ENCODE results near the gene SLC9A5. TPM values are rescaled to one million over a fixed set of nuclear protein-coding genes. Genes with fewer than 3 reads are reported as not detected.

Gene SLC9A5
- total RNA-seq, 1 donor from 2014 or later: 1.3 TPM

DNA sequence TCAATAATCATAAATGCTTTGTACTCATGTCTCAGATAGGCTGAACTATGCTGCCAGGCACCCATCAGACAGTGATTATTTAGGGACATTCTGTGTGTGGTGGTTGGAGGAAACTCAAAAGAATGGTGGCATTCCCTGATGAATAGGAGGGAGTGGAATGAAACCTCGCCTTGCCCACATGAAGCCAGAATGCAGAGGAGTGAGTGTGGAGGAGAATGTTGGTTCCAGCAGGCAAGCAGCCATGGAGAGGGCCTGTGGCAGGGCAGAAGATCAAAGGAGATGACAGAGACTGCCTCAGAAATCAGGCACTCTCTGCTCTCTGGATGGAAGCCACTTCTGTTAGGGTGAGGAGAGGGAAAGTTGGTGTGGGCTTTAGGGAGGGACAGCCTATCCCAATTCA, 55.2 kb downstream of the SLC9A5 start:
- TF ChIP-seq, protein P1, sequence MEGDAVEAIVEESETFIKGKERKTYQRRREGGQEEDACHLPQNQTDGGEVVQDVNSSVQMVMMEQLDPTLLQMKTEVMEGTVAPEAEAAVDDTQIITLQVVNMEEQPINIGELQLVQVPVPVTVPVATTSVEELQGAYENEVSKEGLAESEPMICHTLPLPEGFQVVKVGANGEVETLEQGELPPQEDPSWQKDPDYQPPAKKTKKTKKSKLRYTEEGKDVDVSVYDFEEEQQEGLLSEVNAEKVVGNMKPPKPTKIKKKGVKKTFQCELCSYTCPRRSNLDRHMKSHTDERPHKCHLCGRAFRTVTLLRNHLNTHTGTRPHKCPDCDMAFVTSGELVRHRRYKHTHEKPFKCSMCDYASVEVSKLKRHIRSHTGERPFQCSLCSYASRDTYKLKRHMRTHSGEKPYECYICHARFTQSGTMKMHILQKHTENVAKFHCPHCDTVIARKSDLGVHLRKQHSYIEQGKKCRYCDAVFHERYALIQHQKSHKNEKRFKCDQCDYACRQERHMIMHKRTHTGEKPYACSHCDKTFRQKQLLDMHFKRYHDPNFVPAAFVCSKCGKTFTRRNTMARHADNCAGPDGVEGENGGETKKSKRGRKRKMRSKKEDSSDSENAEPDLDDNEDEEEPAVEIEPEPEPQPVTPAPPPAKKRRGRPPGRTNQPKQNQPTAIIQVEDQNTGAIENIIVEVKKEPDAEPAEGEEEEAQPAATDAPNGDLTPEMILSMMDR (IDR thresholded peaks at IDR 0.05; ENCODE audit: borderline replicate concordance): no peak
- Histone ChIP-seq H3K4me3 (no peak overlapping the region), H3K4me1 (peaks cover 15% of the 10 kb centered on the region), H3K27ac (replicated peaks) (no peak overlapping the region), H3K9me3 (replicated peaks) (no peaks in the 10 kb centered on the region), H3K36me3 (no peaks in the 10 kb centered on the region), H3K27me3 (ENCODE audit: low read depth) (no peaks in the 10 kb centered on the region)
- intact Hi-C loops (cut with micrococcal nuclease): no loop called here
- no peak for DNase-seq

- TF ChIP-seq, protein P1 (IDR thresholded peaks at IDR 0.05; ENCODE audit: borderline replicate concordance): no peak
- Histone ChIP-seq H3K36me3 (no peaks in the 10 kb centered on the region), H3K4me3 (no peak overlapping the region), H3K27ac (replicated peaks) (no peak overlapping the region), H3K27me3 (ENCODE audit: low read depth) (no peaks in the 10 kb centered on the region), H3K4me1 (peaks cover 15% of the 10 kb centered on the region), H3K9me3 (replicated peaks) (no peaks in the 10 kb centered on the region)
- intact Hi-C loops (cut with micrococcal nuclease): no loop called here
- no peak for DNase-seq
These were observed 56.7 kb downstream of the SLC9A5 start for GRCh38 chr16:67305216-67306071.

DNA sequence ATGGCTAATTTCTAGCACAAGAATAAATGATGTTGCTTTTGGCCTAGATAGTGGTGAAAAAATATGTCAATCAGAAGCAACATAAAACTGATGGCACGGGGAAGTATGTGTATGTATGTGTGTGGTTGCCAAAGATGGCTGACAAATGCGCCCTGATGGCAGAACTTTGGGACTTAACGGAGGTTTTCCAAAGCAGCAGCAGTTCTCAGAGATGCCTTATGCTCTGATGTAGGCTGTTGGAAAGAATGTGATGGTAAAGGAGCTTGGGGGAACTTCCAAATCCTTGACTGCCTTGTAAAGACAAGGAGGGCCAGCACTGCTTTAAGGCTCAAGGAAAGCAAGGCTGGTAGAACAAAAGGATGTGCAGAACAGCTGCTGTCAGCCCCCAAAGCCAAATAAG, 61.8 kb downstream of the SLC9A5 start:
- H3K4me1 ChIP-seq: no peaks in the 10 kb centered on the region
- H3K27ac ChIP-seq (replicated peaks): no peak overlapping the region
- no peaks in the 10 kb centered on the region for H3K9me3 ChIP-seq (replicated peaks)
- TF ChIP-seq, protein P1 (IDR thresholded peaks at IDR 0.05; ENCODE audit: borderline replicate concordance): no peak
- no peak for DNase-seq
- peaks cover under 1% of the 10 kb centered on the region for H3K27me3 ChIP-seq (ENCODE audit: low read depth)
- intact Hi-C loops (cut with micrococcal nuclease): no loop called here
- H3K36me3 ChIP-seq: no peaks in the 10 kb centered on the region
- no peak overlapping the region for H3K4me3 ChIP-seq

- TF ChIP-seq, protein P1 (IDR thresholded peaks at IDR 0.05; ENCODE audit: borderline replicate concordance): no peak
- Histone ChIP-seq H3K4me3 (no peak overlapping the region), H3K9me3 (replicated peaks) (no peaks in the 10 kb centered on the region), H3K4me1 (no peaks in the 10 kb centered on the region), H3K36me3 (no peaks in the 10 kb centered on the region), H3K27ac (replicated peaks) (no peak overlapping the region), H3K27me3 (ENCODE audit: low read depth) (peaks cover 13% of the 10 kb centered on the region)
- DNase-seq: no peak
- intact Hi-C loops (cut with micrococcal nuclease): no loop called here
These were observed 63.1 kb downstream of the SLC9A5 start for GRCh38 chr16:67311607-67312488.

GRCh38 chr16:67312719-67313118, 63.9 kb downstream of the SLC9A5 start:
- Histone ChIP-seq H3K4me1 (no peaks in the 10 kb centered on the region), H3K27me3 (ENCODE audit: low read depth) (peaks cover 20% of the 10 kb centered on the region), H3K36me3 (no peaks in the 10 kb centered on the region), H3K27ac (replicated peaks) (no peak overlapping the region), H3K9me3 (replicated peaks) (no peaks in the 10 kb centered on the region), H3K4me3 (no peak overlapping the region)
- TF ChIP-seq, protein P1 (IDR thresholded peaks at IDR 0.05; ENCODE audit: borderline replicate concordance): no peak
- no peak for DNase-seq
- intact Hi-C loops (cut with micrococcal nuclease): no loop called here

All from left ventricle myocardium inferior (tissue), 1 donor.